H9 (cell line): ENCODE data around the gene ERC1. TPM values are rescaled to one million over a fixed set of nuclear protein-coding genes. Genes with fewer than 3 reads are reported as not detected.

Experiments
- DNase-seq: peaks from one replicate; pipeline ENCODE4 v3.0.0-alpha.2; 2017
- H2AFZ ChIP-seq: one replicate; pipeline ENCODE4 v1.6.1; 2013; ENCODE audit warnings: mild to moderate bottlenecking, low read length, control low read depth, moderate library complexity
- H2AK5ac ChIP-seq: 2 replicates; pipeline ENCODE4 v1.6.1; 2013; ENCODE audit warnings: low read length, control low read depth, mixed read lengths; ENCODE audit not compliant: insufficient read length
- H2BK120ac ChIP-seq: one replicate; pipeline ENCODE4 v1.6.1; 2013; ENCODE audit warnings: low read depth, mild to moderate bottlenecking, low read length, control low read depth, inconsistent platforms; ENCODE audit not compliant: poor library complexity, severe bottlenecking
- H2BK12ac ChIP-seq: 2 replicates; pipeline ENCODE4 v1.6.1; 2013; ENCODE audit warnings: low read length, control low read depth, mixed read lengths, low read depth; ENCODE audit not compliant: insufficient read length
- H2BK15ac ChIP-seq: 2 replicates; pipeline ENCODE4 v1.6.1; 2013; ENCODE audit warnings: low read depth, low read length, control low read depth
- H2BK20ac ChIP-seq: one replicate; pipeline ENCODE4 v1.6.1; 2013; ENCODE audit warnings: low read depth, mild to moderate bottlenecking, low read length, control low read depth, inconsistent platforms; ENCODE audit not compliant: poor library complexity, severe bottlenecking
- H2BK5ac ChIP-seq: 2 replicates; pipeline ENCODE4 v1.6.1; 2013; ENCODE audit warnings: low read length, control low read depth, mixed read lengths; ENCODE audit not compliant: insufficient read length
- H3K14ac ChIP-seq: 2 replicates; pipeline ENCODE4 v1.6.1; 2013; ENCODE audit warnings: low read length, control low read depth; ENCODE audit not compliant: insufficient read depth
- H3K18ac ChIP-seq: 2 replicates; pipeline ENCODE4 v1.6.1; 2013; ENCODE audit warnings: low read depth, mild to moderate bottlenecking, mixed read lengths, low read length, control low read depth; ENCODE audit not compliant: insufficient read length
- H3K23ac ChIP-seq: 2 replicates; pipeline ENCODE4 v1.6.1; 2013; ENCODE audit warnings: low read length, control low read depth, mixed read lengths, low read depth; ENCODE audit not compliant: insufficient read length
- H3K23me2 ChIP-seq: 2 replicates; pipeline ENCODE4 v1.6.1; 2013; ENCODE audit warnings: low read depth, mild to moderate bottlenecking, mixed read lengths, low read length, control low read depth; ENCODE audit not compliant: insufficient read length, poor library complexity, severe bottlenecking
- H3K27ac ChIP-seq: 2 replicates; pipeline ENCODE4 v1.5.1; 2013; ENCODE audit warnings: low read length, control low read depth, mixed read lengths, low read depth; ENCODE audit not compliant: insufficient read length
- H3K27me3 ChIP-seq: 2 replicates; pipeline ENCODE4 v1.6.1; 2013; ENCODE audit warnings: low read length, control low read depth, inconsistent platforms; ENCODE audit not compliant: insufficient read depth
- H3K4ac ChIP-seq: 2 replicates; pipeline ENCODE4 v1.6.1; 2013; ENCODE audit warnings: low read depth, mild to moderate bottlenecking, control low read depth, inconsistent platforms, low read length, moderate library complexity
- H3K4me1 ChIP-seq: 2 replicates; pipeline ENCODE4 v1.6.1; 2013; ENCODE audit warnings: low read length, control low read depth, inconsistent platforms; ENCODE audit not compliant: insufficient read depth
- H3K4me2 ChIP-seq: 2 replicates; pipeline ENCODE4 v1.6.1; 2013; ENCODE audit warnings: low read length, control low read depth, mixed read lengths; ENCODE audit not compliant: insufficient read length, insufficient read depth
- H3K56ac ChIP-seq: 2 replicates; pipeline ENCODE4 v1.6.1; 2013; ENCODE audit warnings: low read depth, mild to moderate bottlenecking, mixed read lengths, low read length, control low read depth; ENCODE audit not compliant: insufficient read length
- H3K79me1 ChIP-seq: 2 replicates; pipeline ENCODE4 v1.6.1; 2013; ENCODE audit warnings: low read depth, mild to moderate bottlenecking, moderate library complexity, low read length, control low read depth, inconsistent platforms; ENCODE audit not compliant: insufficient read depth, poor library complexity, severe bottlenecking
- H3K79me2 ChIP-seq: 2 replicates; pipeline ENCODE4 v1.6.1; 2013; ENCODE audit warnings: low read length, control low read depth, inconsistent platforms; ENCODE audit not compliant: insufficient read depth
- H3K9ac ChIP-seq: 2 replicates; pipeline ENCODE4 v1.6.1; 2013; ENCODE audit warnings: low read length, control low read depth, mixed read lengths; ENCODE audit not compliant: insufficient read length; ENCODE audit errors: extremely low read depth
- H3K9me3 ChIP-seq: one replicate; pipeline ENCODE4 v1.6.1; 2013; ENCODE audit warnings: low read depth, low read length, inconsistent platforms; ENCODE audit not compliant: control insufficient read depth
- H3T11ph ChIP-seq: one replicate; pipeline ENCODE4 v1.6.1; 2013; ENCODE audit warnings: mild to moderate bottlenecking, low read length, control low read depth, inconsistent platforms
- H4K20me1 ChIP-seq: one replicate; pipeline ENCODE4 v1.6.1; 2013; ENCODE audit not compliant: control insufficient read depth, insufficient read length, insufficient read depth
- H4K5ac ChIP-seq: 2 replicates; pipeline ENCODE4 v1.6.1; 2013; ENCODE audit warnings: low read depth, mild to moderate bottlenecking, mixed read lengths, low read length, control low read depth; ENCODE audit not compliant: insufficient read length
- H4K8ac ChIP-seq: replicated peaks from 2 replicates; pipeline ENCODE4 v1.6.1; 2013; ENCODE audit warnings: low read length, control low read depth, mixed read lengths, low read depth; ENCODE audit not compliant: insufficient read length
- H4K91ac ChIP-seq: 2 replicates; pipeline ENCODE4 v1.6.1; 2013; ENCODE audit warnings: low read depth, mild to moderate bottlenecking, moderate library complexity, mixed read lengths, low read length, control low read depth; ENCODE audit not compliant: insufficient read length
- H3K27ac Mint-ChIP-seq, 3 experiments: 2 replicates in 2 of 3; 3 replicates in 1 of 3; pipeline ENCODE4 v1.8.0; 2020 to 2021; ENCODE audit warnings: mixed read lengths in 3 of 3, mild to moderate bottlenecking in 1 of 3, moderate library complexity in 1 of 3
- H3K27me3 Mint-ChIP-seq: 2 replicates; pipeline ENCODE4 v1.8.0; 2021; ENCODE audit warnings: low read depth, mild to moderate bottlenecking, moderate library complexity, mixed read lengths
- H3K36me3 Mint-ChIP-seq, 3 experiments: 2 replicates in 2 of 3; 3 replicates in 1 of 3; pipeline ENCODE4 v1.8.0; 2020 to 2021; ENCODE audit warnings: low read depth in 3 of 3, mixed read lengths in 3 of 3; ENCODE audit not compliant: insufficient read depth in 1 of 3
- H3K4me1 Mint-ChIP-seq, 2 experiments: 2 replicates each; pipeline ENCODE4 v1.8.0; 2020; ENCODE audit warnings: mixed read lengths in 2 of 2
- H3K4me3 Mint-ChIP-seq, 2 experiments: 2 replicates in 1 of 2; 3 replicates in 1 of 2; pipeline ENCODE4 v1.8.0; 2020 to 2021; ENCODE audit warnings: mild to moderate bottlenecking in 2 of 2, mixed read lengths in 2 of 2, moderate library complexity in 1 of 2
- H3K9me3 Mint-ChIP-seq, 2 experiments: 2 replicates in 1 of 2; 3 replicates in 1 of 2; pipeline ENCODE4 v1.8.0; 2020; ENCODE audit warnings: mild to moderate bottlenecking in 2 of 2, mixed read lengths in 2 of 2, moderate library complexity in 1 of 2
- whole genome bisulfite sequencing: extraction: QIAGEN DNeasy Blood & Tissue Kit; methylation state at CpG from one replicate; pipeline ENCODE4 v1.1.7; 2013; ENCODE audit warnings: missing lambda C conversion rate, low lambda C conversion rate, mixed read lengths; ENCODE audit not compliant: insufficient read length; ENCODE audit errors: extremely low coverage; 5-methylcytosine and 5-hydroxymethylcytosine counted together
- total RNA-seq: library from RNA; stranded (reverse); gene quantifications from 2 replicates; pipeline ENCODE4 v1.2.1, GENCODE V29; 2021
- TF ChIP-seq, protein P1 (sequence below): fragments of 200-600 bp; sonication (generic); conservative IDR thresholded peaks from 3 replicates; pipeline ENCODE4 v1.8.0; 2021; ENCODE audit warnings: antibody characterized with exemption, mild to moderate bottlenecking

Gene ERC1
- total RNA-seq, 1 experiment from 2014 or later: 51.2 TPM

DNA sequence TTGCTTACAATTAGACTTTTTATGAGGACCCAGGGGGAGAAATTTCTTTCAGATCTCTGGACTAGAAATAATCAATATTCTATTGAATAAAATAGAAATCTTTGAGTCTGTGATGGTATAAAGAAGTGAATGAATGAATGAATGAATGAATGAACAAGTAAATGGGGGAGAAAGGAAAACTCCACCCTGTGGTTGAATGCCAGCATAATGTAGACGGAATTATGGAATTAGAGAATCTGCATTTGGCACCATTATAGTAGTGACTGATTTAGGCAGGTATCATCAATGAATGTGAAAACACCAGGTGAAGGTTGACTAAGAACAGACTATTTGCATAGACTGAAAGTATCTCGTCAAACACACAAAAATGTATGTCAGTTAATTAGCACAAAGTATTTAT, 468.3 kb downstream of the ERC1 start:
- no peak overlapping the region for H2AK5ac ChIP-seq
- H3K18ac ChIP-seq: no peak overlapping the region
- no peak overlapping the region for H4K91ac ChIP-seq
- H4K8ac ChIP-seq: no peak overlapping the region
- peaks cover 7 to 15% (median 13%) of the 10 kb centered on the region in 3 experiments for H3K36me3 Mint-ChIP-seq
- H3K23me2 ChIP-seq: no peaks in the 10 kb centered on the region
- H2BK12ac ChIP-seq: no peak overlapping the region
- H2BK20ac ChIP-seq: no peak overlapping the region
- no peak for DNase-seq
- H3K9me3 ChIP-seq: no peaks in the 10 kb centered on the region
- H2BK5ac ChIP-seq: no peak overlapping the region
- no peaks in the 10 kb centered on the region for H3K27me3 Mint-ChIP-seq
- no peak overlapping the region for H2AFZ ChIP-seq
- WGBS: no CpG with 5 or more reads among the region's 2 CpGs
- no peaks in the 10 kb centered on the region for H4K20me1 ChIP-seq
- H2BK15ac ChIP-seq: no peak overlapping the region
- no peak overlapping the region for H3K27ac ChIP-seq
- TF ChIP-seq, protein P1, sequence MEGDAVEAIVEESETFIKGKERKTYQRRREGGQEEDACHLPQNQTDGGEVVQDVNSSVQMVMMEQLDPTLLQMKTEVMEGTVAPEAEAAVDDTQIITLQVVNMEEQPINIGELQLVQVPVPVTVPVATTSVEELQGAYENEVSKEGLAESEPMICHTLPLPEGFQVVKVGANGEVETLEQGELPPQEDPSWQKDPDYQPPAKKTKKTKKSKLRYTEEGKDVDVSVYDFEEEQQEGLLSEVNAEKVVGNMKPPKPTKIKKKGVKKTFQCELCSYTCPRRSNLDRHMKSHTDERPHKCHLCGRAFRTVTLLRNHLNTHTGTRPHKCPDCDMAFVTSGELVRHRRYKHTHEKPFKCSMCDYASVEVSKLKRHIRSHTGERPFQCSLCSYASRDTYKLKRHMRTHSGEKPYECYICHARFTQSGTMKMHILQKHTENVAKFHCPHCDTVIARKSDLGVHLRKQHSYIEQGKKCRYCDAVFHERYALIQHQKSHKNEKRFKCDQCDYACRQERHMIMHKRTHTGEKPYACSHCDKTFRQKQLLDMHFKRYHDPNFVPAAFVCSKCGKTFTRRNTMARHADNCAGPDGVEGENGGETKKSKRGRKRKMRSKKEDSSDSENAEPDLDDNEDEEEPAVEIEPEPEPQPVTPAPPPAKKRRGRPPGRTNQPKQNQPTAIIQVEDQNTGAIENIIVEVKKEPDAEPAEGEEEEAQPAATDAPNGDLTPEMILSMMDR: no peak
- no peak overlapping the region for H3K23ac ChIP-seq
- no peak overlapping the region for H4K5ac ChIP-seq
- H3K4me1 Mint-ChIP-seq: no peaks in the 10 kb centered on the region
- no peak overlapping the region for H3T11ph ChIP-seq
- no peak overlapping the region for H3K14ac ChIP-seq
- no peak overlapping the region for H3K27ac Mint-ChIP-seq
- H3K4me3 Mint-ChIP-seq: no peak overlapping the region
- H3K4me1 ChIP-seq: no peaks in the 10 kb centered on the region
- no peak overlapping the region for H3K9ac ChIP-seq
- H3K27me3 ChIP-seq: no peaks in the 10 kb centered on the region
- no peaks in the 10 kb centered on the region for H3K79me1 ChIP-seq
- H3K4ac ChIP-seq: no peak overlapping the region
- H3K56ac ChIP-seq: no peak overlapping the region
- H3K9me3 Mint-ChIP-seq: peaks cover 6 to 14% of the 10 kb centered on the region in 2 experiments; a peak in 4 of 5 replicates
- H3K4me2 ChIP-seq: no peak overlapping the region
- no peaks in the 10 kb centered on the region for H3K79me2 ChIP-seq
- H2BK120ac ChIP-seq: no peak overlapping the region
